ENCODE data around the gene CDK10. TPM values are rescaled to one million over a fixed set of nuclear protein-coding genes. Genes with fewer than 3 reads are reported as not detected.

The CDK10 gene
- total RNA-seq, 1 experiment from 2014 or later = 76.6 TPM

DNA sequence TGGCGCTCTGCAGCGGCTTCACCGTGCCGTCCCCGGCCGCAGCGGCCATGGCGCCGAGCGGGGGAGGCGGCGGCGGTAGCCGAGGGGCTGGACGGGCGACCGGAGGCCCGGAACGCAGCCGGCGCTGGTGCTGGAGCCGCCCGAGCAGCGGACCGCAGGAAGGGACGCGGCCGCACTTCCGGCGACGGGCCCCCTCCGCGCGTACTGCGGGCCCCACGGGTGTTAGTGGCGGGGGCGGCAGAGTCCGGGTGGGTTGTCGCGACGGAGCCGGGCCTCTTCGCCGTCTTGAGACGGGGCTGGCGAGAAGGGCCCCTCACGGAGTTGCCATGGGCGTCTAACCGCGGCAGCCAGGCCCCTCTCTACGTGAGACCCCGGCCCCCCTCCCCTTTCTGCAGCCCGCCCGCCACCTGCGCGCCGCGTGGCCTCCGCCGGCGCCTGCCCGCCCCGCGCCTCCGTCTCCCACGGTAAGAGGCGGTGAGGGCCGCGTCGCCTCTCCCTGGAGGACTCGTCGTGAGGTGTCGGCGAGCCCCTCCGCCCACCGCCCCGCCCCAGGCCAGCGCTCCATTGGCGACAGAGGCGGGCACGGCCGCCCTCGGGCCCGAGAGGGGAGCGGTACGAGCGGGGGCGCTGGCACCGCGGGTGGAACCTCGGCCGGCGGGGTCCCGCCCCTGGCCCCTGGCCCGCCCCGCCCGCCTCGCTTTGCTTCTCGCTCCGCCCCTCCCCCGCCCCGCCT lies 34.5 kb downstream of the CDK10 start, which contains the start of the genes VPS9D1 and ZNF276:
Gene VPS9D1 (minus strand): TSS at position 86 of the 733 bp plus-strand sequence. CDS start 37 bp downstream, at position 49.
Gene ZNF276 (plus strand): TSS at position 725 of the 733 bp plus-strand sequence. CDS start 104 bp downstream, outside the sequence.
- POLR2A ChIA-PET (ENCODE audit: unreplicated experiment) = interaction anchor here (0.6 kb wide), 1 partner anchor 15 kb away, joined by 6 read pairs; no protein-coding TSS in a partner anchor
- H3K4me1 ChIP-seq (replicated peaks; ENCODE audit: insufficient read depth) = peaks cover 29% of the 10 kb centered on the region
- H3K36me3 ChIP-seq (ENCODE audit: low read depth) = no peaks in the 10 kb centered on the region
- peak; percentile 66 to 91 for DNase-seq
- H3K9me3 ChIP-seq (ENCODE audit: insufficient read depth, low read depth) = no peaks in the 10 kb centered on the region
- peak within 1 kb of the TSS; percentile 95 for H3K4me2 ChIP-seq
- BruUV-seq (replicated peaks) = no TSS peak
- CTCF ChIA-PET = interaction anchor here (1.1 kb wide), 1 partner anchor 21 kb away, joined by 3 read pairs; no protein-coding TSS in a partner anchor
- H4K20me1 ChIP-seq (ENCODE audit: insufficient read depth) = peaks cover 22% of the 10 kb centered on the region
- peak within 1 kb of the TSS; percentile 71 for H2AFZ ChIP-seq
- H3K79me2 ChIP-seq (ENCODE audit: low read depth) = peaks cover 25% of the 10 kb centered on the region
- intact Hi-C loops (cut with micrococcal nuclease; ENCODE audit: unreplicated experiment) = loop anchor here (1.0 kb wide), 1 partner anchor 9 kb away; no protein-coding TSS in a partner anchor
- no peaks in the 10 kb centered on the region for H3K9me2 ChIP-seq (ENCODE audit: insufficient read depth)
- peak within 1 kb of the TSS; percentile 91 for H3K27ac ChIP-seq
- H3K27me3 ChIP-seq (ENCODE audit: insufficient read depth, low read depth) = no peaks in the 10 kb centered on the region
- peak within 1 kb of the TSS; percentile 93 for H3K4me3 ChIP-seq
- TF ChIP-seq, protein P1, sequence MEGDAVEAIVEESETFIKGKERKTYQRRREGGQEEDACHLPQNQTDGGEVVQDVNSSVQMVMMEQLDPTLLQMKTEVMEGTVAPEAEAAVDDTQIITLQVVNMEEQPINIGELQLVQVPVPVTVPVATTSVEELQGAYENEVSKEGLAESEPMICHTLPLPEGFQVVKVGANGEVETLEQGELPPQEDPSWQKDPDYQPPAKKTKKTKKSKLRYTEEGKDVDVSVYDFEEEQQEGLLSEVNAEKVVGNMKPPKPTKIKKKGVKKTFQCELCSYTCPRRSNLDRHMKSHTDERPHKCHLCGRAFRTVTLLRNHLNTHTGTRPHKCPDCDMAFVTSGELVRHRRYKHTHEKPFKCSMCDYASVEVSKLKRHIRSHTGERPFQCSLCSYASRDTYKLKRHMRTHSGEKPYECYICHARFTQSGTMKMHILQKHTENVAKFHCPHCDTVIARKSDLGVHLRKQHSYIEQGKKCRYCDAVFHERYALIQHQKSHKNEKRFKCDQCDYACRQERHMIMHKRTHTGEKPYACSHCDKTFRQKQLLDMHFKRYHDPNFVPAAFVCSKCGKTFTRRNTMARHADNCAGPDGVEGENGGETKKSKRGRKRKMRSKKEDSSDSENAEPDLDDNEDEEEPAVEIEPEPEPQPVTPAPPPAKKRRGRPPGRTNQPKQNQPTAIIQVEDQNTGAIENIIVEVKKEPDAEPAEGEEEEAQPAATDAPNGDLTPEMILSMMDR (conservative IDR thresholded peaks at IDR 0.05) = no peak
- no peak for TF ChIP-seq EZH2 (IDR thresholded peaks at IDR 0.05; ENCODE audit: low read depth)
- H3F3A ChIP-seq (ENCODE audit: insufficient read depth, low read depth) = peaks cover 58% of the 10 kb centered on the region

DNA sequence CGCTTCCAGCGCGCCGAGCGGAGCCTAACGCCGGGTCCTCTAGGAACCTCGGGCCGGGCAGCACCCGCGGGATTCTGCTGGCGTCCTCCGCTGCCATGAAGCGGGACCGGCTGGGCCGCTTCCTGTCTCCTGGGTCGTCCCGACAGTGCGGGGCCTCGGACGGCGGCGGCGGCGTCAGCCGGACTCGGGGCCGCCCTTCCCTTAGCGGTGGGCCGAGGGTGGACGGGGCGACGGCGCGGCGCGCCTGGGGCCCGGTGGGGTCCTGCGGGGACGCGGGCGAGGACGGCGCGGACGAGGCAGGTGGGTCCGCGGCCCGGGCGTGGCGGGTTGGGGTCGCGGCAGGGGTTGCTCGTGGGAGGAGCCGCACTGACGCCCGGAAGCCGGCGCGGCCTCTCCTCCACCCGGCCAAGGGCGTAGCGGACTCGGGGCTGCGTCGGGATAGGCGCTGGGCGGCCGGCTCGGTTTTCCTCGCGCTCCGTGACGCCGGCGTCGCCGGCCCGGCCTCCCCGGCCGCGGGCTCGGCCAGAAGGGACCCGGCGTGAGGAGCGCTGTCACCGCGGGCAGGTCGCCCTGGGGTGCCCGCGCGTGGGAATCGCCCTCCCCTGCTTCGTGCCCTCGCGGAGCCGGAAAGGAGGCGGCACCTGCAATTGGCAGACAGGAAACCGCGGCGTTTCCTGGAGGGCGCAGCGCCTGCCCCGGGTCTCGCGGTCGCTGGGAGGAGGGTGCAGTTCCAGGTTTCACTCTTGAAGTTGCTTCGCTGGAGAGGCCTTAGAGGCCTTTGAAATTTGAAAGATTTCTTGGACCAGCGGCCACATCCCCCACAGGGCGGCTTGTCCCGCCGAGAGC lies 35.3 kb downstream of the CDK10 start:
- H3K4me3 ChIP-seq = peak overlapping the region; percentile 93
- no peak for TF ChIP-seq EZH2 (IDR thresholded peaks at IDR 0.05; ENCODE audit: low read depth)
- TF ChIP-seq, protein P1 (conservative IDR thresholded peaks at IDR 0.05) = no peak
- ChIA-PET POLR2A (ENCODE audit: unreplicated experiment) (no interaction called here), CTCF (interaction anchor here (1.1 kb wide), 1 partner anchor 21 kb away, joined by 3 read pairs; no protein-coding TSS in a partner anchor)
- H3K4me2 ChIP-seq = peak overlapping the region; percentile 95
- H3K27ac ChIP-seq = peak overlapping the region; percentile 45
- peak overlapping the region; percentile 71 for H2AFZ ChIP-seq
- H3K9me2 ChIP-seq (ENCODE audit: insufficient read depth) = no peaks in the 10 kb centered on the region
- peaks cover 54% of the 10 kb centered on the region; the same call in 1 of the 2 replicates for H3F3A ChIP-seq (ENCODE audit: insufficient read depth, low read depth)
- no peaks in the 10 kb centered on the region for H3K27me3 ChIP-seq (ENCODE audit: insufficient read depth, low read depth)
- no TSS peak for BruUV-seq (replicated peaks)
- H4K20me1 ChIP-seq (ENCODE audit: insufficient read depth) = peaks cover 22% of the 10 kb centered on the region
- no peaks in the 10 kb centered on the region for H3K9me3 ChIP-seq (ENCODE audit: insufficient read depth, low read depth)
- peak in 1 of 2 experiments; percentile 62 for DNase-seq
- H3K4me1 ChIP-seq (replicated peaks; ENCODE audit: insufficient read depth) = peaks cover 29% of the 10 kb centered on the region
- H3K36me3 ChIP-seq (ENCODE audit: low read depth) = no peaks in the 10 kb centered on the region
- intact Hi-C loops (cut with micrococcal nuclease; ENCODE audit: unreplicated experiment) = loop anchor here (1.0 kb wide), 1 partner anchor 9 kb away; no protein-coding TSS in a partner anchor
- H3K79me2 ChIP-seq (ENCODE audit: low read depth) = peaks cover 25% of the 10 kb centered on the region

All from PC-9 (cell line).